ENCODE data around the gene GRIA1.
"Not testable (repeated sequence)": the region's sequence is repeated elsewhere in the genome, so short reads cannot be mapped to it uniquely, and the experiment has no call there.

GRIA1 gene

DNA sequence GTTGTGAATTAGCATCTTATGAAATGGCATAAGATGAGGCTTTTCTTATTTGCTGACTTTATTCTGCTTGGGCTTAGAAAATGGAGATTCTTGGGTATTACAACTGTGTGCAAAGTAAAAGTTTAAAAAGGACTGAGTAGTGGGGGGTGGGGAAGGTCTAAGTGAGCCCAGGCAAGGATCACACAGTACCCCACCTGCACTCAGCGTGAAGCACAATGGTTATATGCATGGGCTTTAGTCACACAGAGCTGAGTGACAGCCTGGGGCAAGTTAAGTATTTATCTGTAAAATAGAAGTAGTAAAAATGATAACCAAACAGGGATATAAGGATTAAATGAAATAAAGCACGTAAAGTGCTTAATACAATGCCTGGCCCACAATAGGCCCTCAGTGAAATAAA, 300.9 kb downstream of the GRIA1 start:
- DNase-seq = no peak

- no peak for DNase-seq
These were observed 301.8 kb downstream of the GRIA1 start for GRCh38 chr5:153792305-153792704.

DNA sequence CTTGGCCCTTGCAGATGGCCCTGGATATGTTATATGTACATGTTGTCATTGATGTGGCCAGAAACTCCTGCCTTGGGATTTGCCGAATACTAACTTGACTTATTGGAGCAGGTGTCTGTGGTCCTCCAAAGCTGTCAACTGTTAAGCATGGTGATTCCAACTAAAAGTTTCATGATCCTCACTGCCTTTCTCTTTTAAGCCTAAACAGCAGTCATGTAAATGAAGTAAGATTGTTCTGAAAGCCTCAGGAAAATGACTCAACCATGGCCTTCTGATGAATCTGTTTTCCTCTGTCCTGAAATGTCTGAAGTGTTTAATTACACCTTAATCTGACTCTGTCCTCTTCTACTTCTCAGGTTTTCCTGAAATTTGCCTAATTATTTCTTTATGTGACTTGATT, 303.2 kb downstream of the GRIA1 start:
- no peak for DNase-seq

- DNase-seq = no peak
These were observed 303.9 kb downstream of the GRIA1 start for GRCh38 chr5:153794327-153794726.

GRCh38 chr5:153796527-153796926, 306.1 kb downstream of the GRIA1 start:
- no peak for DNase-seq

DNA sequence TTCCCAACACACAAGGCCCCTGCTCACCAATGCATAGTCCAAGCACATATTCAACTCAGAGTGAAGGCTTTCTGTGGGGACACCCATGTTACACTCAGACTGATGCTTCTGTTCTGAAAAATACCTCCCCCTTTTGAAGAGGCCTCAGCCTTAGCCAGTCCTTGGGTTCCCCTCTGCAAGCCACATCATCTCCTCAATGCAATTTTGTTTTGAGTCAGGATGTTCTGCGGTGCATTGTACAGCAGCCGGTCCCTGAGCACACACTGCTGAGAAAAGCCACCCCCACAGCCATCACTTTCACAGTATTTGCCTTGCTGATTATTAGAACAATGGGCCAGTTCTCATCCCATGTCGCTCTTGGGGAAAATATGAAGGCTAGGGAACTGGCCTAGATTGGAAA, 307.0 kb downstream of the GRIA1 start:
- no peak for DNase-seq

GRCh38 chr5:153798830-153799229, 308.4 kb downstream of the GRIA1 start:
- peak in 1 of 3 experiments; percentile 11 for DNase-seq

DNA sequence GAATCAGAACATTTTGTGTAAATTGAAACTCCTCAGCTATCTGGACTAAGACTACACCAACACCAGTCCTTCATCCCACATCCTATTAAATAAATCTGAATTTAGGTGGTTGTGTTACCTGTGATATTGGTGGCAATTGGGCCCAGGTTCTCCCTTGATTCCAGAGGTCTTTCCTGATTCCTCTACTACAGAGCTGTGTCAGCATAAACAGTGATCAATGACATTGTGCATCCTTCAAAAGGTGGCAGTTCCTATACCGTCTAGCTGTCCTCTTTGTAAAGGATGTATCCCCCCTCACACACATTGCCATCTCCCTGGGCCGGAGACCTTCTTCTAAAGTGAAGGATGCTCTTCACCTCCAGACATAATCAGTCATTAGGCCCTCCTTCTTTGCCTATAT, 309.0 kb downstream of the GRIA1 start:
- DNase-seq = no peak

- no peak for DNase-seq
These were observed 311.8 kb downstream of the GRIA1 start for GRCh38 chr5:153802050-153802821.

- peak; percentile 22 to 80 (median 55) for DNase-seq
These were observed 317.3 kb downstream of the GRIA1 start for GRCh38 chr5:153807801-153808200.

GRCh38 chr5:153809166-153809565, 318.7 kb downstream of the GRIA1 start:
- no peak for DNase-seq

- DNase-seq = no peak
These were observed 323.4 kb downstream of the GRIA1 start for GRCh38 chr5:153813901-153814300.

- peak in 1 of 3 experiments; percentile 3 for DNase-seq
These were observed 326.4 kb downstream of the GRIA1 start for GRCh38 chr5:153816870-153817269.

- no peak for DNase-seq
These were observed 328.2 kb downstream of the GRIA1 start for GRCh38 chr5:153818626-153819025.

DNA sequence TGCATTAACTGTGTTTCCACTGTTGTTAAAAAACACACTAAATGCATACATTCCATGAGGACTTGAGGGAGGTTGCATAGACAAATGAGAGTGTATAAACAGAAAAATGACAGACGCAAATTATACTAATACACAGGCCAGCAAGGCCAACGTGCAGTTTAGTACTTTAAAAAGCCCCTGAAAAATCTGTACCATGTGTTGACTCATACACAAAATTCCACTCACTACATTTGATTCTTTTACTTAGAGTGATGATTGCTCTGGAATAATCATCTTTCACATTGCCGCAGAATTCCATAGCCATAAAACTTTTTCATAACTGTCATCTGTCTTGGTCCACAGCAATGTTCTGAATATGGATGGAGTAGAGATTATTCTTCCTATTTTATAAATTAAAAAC, 332.6 kb downstream of the GRIA1 start:
- DNase-seq = no peak

DNA sequence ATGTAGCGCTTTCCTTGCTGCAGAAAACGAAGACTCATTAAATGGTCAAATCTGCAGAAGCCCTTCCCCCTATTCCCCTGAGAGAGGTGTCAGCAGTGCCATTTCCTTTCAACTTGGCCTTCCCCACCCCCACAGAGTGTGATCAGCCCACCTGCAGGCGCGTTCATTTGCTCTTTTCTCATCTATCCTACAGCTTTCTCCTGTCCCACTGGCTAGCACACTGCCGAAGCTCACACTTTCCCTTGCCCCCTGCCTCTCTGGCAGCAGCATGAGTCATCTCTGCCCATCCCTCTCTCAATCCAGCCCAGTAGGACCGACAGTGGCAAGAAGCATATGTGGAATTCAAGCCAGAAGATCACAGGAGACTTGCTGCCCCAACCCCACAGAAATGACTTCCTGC, 334.4 kb downstream of the GRIA1 start:
- DNase-seq = no peak

DNA sequence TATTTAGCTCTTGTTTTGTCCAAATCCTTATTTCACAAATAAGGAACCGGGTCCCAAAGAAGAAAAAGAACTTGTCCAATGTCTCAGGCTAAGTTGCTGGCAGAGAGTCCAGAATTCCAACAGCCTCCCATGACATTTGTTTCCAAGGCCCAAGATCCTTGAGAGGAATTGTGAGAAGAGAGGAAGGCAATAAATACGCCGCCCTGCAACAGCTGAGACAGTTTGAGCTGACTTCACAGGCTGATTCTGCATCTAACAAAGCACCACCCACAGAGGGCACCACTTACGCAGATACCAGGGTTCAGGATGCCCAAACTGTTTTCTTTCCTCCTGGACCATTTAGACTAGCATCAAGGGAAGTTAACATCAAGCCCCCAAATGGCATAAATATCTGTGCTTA, 336.9 kb downstream of the GRIA1 start:
- no peak for DNase-seq

- no peak for DNase-seq
These were observed 339.1 kb downstream of the GRIA1 start for GRCh38 chr5:153829510-153830065.

GRCh38 chr5:153831973-153832372, 341.5 kb downstream of the GRIA1 start:
- peak in 2 of 3 experiments; percentile 1 to 3 for DNase-seq

DNA sequence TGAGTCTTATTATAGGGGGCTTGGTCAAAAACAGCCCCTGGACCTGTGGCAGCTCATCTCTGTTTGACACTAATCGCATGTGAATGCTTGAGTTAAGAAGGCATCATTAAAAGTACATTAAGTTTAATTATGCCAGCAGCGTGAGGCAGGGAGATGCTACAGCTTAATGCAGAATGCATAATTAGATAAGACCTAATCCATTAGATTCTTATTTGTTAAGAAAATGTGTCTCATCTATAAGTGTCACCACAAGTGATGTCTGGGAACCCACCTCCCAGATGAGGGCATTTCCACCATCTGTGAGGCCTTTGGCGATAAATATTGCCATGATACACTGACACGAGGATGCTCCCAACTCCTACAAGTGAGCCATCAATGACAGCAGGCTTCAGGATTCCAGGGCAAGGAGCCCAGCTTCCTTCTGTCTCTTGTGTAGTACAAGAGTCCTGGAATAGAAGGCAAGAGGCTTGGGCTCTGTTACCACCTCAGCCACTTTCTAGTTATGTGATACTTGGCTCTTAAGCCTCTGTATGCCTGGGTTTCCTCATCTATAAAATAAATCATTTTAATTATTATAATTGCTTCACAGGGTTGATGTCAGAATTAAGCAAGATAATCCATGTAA, 345.5 kb downstream of the GRIA1 start:
- peak in 1 of 3 experiments; percentile 51 for DNase-seq

- DNase-seq = not testable (repeated sequence)
These were observed 359.0 kb downstream of the GRIA1 start for GRCh38 chr5:153849303-153850113.

DNA sequence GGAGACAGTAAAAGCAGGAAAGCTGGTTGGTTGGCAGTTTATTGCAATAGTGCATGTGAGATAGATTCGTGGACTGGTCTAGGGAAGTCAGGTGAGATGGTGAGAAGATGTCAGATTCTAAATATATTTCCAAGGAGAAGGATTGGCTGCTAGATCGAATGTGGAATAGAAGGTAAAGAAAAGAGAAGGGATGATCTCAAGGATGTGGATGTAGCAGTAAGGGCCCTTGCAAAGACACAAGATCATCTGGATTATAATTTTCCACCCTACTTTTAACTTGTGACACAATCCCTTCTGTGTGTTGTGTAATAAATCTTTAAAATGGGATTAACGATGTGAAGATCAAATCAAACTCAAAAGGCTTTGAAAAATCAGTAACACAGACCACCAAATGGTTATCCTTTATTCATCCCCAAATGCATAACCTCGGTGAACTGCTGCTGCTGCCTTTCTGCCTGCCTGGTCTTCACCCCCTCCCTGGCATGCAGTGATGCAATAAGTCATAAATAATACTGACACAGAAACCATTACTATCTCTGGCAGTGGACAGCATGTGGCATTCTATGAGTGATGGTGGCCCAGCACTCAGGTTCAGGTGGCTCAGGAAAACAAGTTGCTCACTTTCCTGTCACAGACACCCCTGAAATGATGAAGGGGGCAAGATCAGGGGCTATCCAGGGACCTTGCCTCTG, 369.9 kb downstream of the GRIA1 start:
- DNase-seq = peak in 1 of 3 experiments; percentile 9

GRCh38 chr5:153862906-153863305, 372.4 kb downstream of the GRIA1 start:
- not testable (repeated sequence) for DNase-seq

Data from NCI-H1417 (cell line).